Activated gamma-delta T cell treated with Interleukin-2 at 50 U/mL for 16 hours (primary cell): ENCODE results near the gene SLC25A40.
"Not testable (repeated sequence)": the region's sequence is repeated elsewhere in the genome, so short reads cannot be mapped to it uniquely, and the experiment has no call there.

Source experiments
- DNase-seq: peaks from one replicate; pipeline ENCODE4 v3.0.0-alpha.2; 2020

The SLC25A40 gene

DNA sequence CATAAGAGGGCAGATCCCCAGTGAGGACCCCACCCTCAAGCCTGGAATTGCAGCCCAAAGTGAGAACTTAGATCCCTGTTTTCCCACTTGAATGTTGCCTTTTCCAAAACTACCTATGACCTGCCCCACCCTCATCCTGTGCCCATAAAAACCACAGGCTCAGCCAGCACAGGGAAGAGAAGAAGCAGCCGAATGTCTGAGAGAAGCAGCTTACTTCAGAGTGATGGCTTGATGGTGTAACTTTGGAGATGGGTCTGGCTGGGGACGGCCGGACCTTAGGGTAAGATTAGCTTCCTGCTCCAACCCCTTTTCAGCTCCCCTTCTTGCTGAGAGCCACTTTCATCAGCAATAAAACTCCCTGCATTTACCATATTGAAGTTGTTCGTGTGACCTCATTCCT, 5.7 kb downstream of the SLC25A40 start:
- DNase-seq, result no peak

DNA sequence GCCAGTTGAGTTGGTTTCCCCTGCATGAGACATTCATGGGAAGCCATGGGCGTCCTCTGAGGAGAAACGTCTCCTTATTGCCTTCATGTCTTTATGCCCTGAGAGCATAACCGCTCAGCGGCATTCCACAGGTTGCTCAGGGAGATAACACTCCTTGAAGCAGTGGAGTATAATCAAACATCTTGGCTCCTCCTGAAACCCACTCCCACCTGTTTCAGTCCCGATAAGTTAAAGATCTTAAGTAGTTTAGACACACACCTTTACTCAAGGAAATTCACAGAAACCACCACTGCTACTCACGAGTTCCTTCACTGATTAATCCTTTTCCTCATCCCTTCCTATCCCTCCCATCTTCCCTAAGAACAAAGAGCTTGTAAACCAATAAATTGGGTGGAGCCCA, 9.6 kb downstream of the SLC25A40 start:
- DNase-seq, result not testable (repeated sequence)

DNA sequence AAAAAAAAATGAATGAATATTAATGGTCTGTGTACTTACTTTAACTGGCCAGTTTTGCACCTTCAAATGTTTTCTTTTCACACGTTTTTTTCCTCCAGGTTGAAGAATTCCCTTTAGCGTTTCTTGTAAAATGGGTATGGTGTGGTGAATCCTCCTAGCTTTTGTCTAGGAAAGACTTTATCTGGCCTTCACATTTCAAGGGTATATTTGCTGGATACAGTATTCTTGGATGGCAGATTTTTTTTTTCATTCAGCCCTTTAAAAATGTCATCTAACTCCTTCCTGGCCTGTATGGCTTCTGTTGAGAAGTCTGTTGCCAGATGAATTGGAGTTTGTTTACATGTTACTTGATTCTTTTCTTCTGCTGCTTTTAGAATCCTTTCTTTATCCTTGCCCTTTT, 10.1 kb downstream of the SLC25A40 start:
- no peak for DNase-seq

DNA sequence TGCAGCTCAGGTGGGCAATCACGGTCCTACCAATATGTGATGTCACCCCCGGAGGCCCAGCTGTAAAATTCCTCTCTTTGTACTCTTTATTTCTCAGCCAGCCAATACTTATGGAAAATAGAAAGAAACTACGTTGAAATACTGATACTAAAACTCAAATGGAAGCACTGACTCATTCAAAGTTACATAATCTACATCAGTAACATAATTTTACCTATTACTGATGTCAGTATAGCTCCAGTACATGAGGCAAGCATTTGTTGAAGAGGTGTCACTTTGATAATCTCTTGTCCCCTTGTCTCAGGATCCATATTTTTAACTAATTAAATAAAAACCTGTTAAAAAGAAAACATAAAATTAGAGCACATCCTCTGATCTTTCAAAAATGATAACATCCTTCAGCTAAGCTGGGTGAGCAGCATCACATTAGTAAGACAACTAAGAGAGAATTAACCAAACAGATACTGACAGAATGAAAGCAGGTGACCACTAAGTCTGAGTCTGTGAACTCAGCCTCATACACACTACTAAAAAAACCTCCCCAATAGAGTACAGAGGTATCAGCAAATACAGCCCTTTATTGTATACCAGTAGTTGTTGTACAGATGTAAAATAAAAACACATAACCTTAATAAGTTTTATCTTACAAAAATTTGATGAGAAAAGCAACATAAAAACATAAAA, 17.6 kb downstream of the SLC25A40 start:
- DNase-seq, result no peak

DNA sequence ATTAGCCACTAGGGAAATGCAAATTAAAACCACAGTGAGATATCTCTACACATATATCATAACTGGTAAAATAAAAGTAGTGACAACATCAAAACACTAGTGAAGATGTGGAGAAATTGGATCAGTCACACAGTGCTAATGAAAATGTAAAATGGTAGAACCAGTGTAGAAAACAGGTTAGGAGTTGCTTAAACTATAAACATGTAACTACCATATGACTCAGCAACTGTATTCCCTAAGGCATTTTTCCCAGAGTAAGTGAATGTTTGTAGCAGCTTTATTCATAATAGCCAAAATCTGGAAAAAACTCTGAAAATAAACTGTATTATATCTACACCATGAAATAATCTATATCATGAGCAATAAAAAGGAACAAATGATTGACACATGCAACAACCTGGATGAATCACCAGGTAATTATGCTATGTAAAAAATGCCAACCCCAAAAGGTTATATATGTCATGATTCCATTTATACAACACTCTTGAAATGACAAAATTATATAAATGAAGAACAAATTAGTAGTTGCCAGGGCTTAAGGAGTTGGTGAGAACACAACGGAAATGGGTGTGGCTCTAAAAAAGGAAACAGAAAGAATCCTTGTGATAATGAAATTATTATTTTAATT, 22.8 kb downstream of the SLC25A40 start:
- DNase-seq, result no peak

DNA sequence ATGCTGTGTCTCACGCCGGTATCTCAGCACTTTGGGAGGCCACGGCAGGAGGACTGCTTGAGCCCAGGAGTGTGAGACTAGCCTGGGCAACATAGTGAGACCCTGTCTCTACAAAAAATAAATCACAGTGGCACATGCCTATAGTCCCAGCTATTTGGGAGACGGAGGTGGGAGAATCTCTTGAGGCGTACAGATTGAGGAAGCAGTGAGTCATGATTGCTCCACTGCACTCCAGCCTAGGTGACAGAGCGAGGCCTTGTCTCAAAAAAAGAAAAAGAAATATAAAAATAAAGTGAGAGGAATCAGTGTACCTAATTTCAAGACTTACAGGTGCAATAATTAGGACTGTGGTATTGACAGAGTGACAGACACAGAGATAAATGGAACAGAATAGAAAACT, 23.9 kb downstream of the SLC25A40 start:
- no peak for DNase-seq

DNA sequence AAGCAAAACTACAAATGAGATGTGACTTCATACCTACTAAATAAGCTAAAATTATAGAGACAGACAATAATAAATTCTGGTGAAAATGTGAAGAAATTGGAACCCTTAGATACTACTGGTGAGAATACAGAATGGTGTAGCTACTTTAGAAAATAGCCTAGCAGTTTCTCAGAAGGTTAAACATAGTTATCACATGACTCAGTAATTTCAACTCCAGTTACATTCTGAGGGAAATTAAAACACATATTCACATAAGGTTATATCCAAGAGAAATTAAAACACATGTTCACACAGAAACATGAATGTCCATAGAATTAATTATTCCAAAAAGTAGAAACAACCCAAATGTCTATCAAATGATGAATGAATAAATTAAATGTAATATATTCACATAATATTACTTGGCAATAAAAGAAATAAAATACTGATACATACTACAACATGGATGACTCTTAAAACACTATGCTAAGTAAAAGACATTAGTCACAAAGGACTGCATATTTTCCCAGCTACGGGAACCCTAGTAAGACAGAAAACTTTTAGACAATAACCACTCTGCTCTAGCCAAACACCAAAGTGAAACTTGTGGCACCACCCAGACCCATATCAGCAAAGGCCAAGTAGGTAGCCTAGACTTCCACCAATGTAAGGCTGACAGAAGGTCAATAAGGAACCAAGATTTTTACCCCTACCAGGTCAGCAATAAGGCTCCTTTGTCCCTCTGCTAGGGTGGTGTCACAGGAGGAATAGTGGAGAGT, 25.1 kb downstream of the SLC25A40 start:
- DNase-seq, result no peak

DNA sequence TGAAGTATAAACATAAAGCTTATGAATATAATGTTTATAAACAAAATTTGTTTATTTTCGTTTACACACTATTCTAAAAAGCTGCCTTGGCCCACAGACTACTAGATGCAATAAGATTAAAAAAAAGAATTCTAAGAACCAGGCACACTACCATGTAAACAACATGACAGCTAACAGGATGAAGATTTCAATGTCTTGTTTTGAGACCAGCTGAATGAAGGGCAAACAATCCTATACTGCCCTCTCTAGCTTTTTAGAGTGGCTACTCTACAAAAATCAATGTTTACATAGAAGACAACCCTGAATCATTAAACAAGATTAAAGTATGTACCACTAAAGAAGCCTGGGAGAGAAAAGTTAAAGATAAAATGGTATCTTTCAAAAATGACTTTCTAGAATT, 38.6 kb downstream of the SLC25A40 start:
- no peak for DNase-seq

DNA sequence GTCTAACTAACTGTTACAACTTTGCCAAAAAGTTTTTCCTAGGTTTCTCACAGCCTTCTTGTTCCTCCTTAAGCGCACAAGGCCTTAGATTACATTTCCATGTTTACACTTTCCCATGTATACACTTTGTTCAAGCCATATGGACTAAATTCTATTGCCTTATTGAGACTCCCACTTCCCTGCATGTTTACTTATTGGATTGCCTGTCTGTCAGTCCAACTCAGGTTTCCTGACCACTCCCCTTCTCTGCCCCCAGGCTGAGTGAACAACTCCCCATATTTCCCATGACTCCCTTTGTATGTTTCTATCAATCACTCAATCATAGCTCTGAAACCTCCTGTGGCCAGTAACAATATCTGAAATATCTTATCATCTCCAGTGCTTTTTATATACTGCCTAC, 43.0 kb downstream of the SLC25A40 start:
- DNase-seq, result no peak

DNA sequence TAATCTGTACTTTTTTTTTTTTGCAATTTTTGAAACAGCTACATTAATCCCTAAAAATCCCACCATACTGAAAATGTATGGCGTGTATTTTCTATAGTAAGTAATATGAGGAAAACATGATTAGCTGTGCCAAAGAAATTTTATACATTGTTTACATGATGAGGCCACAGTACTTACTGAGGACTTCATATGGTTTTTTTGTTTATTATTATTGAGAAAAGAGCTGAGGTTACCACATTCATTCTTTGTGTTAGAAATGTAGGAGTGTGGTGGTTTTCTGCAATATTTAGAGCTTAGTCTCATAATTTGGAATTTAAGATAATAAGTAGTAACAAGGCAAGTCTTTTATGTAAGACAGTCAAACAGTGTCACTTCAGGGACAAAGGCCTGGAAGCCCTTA, 45.1 kb downstream of the SLC25A40 start:
- DNase-seq, result no peak

DNA sequence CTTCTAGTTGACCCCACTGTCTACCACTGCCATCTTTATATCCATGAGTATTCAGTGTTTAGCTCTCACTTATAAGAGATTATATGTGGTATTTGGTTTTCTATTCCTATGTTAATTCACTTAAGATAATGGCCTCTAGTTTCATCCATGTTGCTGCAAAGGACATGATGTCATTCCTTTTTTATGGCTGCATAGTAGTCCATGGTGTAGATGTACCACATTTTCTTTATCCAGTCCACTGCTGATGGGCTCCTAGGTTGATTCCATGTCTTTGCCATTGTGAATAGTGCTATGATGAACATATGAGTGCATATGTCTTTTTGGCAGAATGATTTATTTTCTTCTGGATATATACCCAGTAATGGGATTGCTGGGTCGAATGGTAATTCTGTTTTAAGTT, 47.8 kb downstream of the SLC25A40 start:
- DNase-seq, result not testable (repeated sequence)

DNA sequence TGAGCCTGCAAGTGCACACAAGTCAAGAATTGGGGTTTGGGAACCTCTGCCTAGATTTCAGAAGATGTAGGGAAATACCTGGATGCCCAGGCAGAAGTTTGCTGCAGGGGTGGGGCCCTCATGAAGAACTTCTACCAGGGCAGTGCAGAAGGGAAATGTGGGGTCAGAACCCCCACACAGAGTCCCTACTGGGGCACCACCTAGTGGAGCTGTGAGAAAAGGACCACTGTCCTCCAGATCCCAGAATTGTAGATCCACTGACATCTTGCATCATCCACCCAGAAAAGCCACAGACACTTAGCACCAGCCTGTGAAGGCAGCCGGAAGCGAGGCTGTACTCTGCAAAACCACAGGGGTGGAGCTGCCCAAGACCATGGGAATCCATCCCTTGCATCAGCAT, 50.8 kb downstream of the SLC25A40 start:
- DNase-seq, result not testable (repeated sequence)

DNA sequence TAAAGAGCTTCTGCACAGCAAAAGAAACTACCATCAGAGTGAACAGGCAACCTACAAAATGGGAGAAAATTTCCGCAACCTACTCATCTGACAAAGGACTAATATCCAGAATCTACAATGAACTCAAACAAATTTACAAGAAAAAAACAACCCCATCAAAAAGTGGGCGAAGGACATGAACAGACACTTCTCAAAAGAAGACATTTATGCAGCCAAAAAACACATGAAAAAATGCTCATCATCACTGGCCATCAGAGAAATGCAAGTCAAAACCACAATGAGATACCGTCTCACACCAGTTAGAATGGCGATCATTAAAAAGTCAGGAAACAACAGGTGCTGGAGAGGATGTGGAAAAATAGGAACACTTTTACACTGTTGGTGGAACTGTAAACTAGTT, 54.1 kb downstream of the SLC25A40 start:
- not testable (repeated sequence) for DNase-seq

DNA sequence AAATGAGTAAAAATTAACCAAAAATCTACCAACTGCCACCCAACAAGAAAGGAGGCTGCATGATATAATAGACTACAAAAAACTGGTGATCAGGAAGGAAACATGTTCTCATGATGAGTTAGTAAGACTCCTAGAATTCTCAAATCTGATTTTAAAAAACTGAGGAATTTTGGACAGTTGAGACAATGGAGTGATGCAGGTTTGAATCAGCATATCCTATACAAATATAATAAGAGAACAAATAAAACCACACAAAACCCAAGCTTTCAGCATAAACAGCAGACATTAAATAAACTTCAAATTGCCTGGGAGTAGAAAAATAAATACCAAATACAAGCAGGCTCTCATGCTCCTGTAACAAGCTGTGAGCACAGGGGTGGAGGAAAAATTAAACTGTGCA, 57.8 kb downstream of the SLC25A40 start:
- DNase-seq, result no peak

DNA sequence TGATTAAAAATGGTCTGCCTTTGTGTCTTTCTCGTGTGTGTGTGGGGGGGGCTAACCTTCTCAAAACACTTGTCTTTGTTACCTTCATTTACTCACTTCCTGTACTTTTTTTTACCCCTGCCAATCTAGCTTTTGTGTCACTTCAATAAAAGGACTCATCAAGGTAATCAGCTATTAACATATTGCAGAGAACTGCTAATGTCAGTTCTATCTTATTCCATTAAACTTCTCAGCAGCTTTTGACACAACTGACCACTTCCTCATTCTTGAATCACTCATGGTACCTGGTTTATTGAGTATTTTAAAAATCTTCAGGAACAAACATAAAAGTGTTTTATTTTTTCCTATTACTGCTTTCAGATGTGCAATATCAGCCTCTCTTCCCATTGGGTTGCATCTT, 59.8 kb downstream of the SLC25A40 start:
- no peak for DNase-seq

DNA sequence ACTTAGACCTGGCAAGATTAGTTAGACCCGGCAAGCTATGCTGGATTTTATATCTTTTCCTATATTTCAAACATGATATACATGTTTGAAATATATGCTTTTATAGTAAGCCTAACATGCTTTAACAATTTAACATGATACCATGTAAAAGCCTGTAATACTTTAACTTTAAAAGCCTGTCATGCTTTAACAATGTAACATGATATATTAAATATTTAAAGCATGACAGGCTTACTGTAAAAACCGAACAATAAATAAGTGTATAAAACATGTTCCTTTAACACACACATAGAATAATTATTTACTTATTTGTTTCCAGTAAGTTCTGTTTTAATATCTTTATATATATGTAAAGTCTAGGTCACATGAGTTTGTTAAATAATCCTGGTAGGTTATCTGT, 65.4 kb downstream of the SLC25A40 start:
- no peak for DNase-seq

DNA sequence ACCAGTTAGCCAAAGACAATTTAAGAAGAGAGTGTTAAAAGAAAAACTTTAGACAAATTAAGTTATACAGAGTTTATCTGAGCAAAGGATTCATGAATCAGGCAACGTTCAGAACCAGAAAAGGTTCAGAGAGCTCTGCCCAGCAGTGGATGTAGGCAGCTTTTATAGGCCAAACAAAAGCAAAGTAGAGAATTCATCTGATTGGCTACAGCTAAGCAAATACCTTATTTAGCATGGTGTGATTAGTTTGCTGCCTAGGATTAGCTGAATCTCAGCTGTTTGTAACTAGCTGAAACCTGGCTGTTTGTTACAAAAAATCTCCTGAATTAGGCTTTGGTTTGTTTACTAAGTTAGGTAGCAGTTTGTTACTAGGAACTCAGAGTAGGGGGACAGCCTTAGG, 66.0 kb downstream of the SLC25A40 start:
- DNase-seq, result no peak

DNA sequence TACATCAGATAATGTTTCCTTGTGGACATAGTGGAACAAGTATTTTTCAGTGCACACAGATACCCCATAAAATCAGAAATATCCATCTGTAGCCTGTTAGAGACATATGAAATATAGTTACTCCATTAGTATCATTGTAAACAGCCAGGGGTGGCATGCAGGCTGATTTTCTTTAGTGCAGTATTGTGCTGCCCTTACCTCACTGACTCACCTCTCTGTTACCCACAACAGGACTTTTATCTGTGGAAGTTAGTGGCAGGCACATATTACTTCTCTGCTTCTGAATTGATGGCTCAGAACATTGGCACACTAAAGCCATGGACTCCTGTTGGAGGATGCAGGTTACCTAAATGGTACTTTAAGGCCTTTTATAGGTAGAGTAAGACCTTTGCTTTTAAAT, 70.0 kb downstream of the SLC25A40 start:
- no peak for DNase-seq

DNA sequence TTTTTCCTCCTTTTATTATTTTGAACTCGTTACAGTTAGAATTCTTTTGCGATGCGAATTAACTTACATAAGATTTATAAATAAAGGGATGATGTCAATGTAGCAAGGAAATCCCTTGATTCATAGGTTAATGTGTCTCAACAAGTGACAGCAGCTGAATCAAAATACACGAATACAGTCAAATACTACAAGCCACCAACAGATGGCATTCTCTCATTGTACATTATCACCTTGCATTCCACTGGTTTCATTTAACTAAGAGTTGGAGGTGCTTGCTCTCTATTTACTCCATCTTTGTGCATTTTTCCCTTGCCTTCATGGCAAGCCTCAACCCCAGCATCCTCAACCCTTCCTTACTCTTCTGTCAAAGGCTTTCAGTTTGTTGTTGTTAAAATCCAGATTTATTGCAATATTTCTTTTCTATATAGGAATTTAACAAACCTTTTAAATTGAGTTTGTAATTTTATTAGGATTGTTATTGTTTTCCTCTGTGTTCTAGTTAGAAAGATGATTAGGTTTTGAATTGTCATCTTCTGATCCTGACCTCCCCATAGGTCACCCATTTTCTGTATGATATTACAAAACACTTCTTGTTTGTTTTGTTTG, 78.3 kb downstream of the SLC25A40 start:
- DNase-seq, result no peak

DNA sequence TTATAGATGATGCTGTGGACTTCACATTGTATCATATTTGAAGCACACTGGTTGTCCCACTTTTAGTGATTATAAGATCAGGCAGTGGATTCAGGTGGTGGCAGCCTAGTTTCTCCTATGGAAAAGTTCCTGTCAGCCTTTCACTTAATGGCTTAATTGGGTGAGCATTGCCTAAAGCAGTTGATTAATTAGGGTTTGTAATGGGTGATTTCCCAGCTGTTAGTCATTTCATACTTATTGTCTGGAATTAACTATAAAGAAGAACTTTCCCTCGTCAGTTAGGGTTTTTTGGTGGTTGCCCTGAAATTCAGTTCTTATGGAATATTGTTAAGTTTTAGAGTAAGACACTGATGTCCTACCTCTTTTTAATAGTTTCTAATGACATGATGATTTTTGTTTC, 78.8 kb downstream of the SLC25A40 start:
- no peak for DNase-seq

DNA sequence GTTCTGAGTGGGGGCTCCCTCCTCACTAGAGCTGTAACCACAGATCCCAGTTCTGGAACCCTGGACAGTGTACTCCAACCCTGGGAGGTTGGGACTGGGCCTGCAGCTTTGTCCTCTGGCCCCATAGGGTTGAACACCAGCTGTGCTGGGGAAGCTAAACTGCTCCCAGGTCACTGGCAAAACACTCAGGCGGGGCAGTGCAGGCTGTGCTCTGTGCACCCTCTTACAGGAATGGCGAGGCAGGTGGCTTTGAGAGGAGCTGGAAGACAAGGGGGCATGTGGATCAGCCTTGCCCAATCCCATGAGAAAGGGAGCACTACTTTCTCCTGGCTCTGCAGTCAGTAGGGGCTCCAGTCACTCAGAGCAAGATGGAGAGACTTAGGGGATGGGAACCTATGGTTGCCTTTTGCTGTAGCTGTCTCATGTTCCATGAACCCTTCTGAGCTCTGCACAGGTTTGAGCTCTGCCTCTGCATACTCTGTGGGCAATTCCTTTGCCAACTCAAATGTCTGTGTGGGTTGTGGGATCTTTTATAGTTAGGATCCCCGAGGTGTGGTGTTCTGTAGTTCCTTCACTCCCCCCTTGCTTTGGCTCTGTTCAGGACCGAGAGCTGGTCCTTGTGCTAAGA, 90.7 kb downstream of the SLC25A40 start:
- no peak for DNase-seq

DNA sequence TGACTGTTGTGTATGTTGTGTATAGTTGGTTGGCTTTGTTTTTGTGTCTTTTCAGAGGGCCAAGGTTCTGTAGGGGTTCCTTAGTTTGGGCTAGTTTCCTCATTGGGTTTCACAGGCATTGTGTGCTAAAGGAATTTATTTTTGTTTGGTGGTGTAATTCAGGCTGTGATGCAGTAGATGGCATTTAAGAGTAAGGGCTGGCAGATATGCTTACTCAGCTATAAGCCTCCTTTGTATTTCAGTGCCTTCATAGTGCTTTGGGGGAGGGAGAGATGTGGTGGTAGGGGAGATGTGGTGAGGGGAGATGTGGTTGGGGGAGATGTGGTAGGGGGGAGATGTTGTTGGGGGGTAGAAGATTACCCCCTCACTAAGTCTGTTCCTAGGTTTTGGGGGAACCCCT, 91.7 kb downstream of the SLC25A40 start:
- DNase-seq, result no peak
